GM12874 (cell line): Measurements from ENCODE around the gene OSBPL5.

Source experiments
- CTCF ChIP-seq: IDR thresholded peaks from 2 replicates; pipeline ENCODE4 v1.5.1; 2011; ENCODE audit warnings: low read depth, mild to moderate bottlenecking, control low read depth, low read length, moderate library complexity; ENCODE audit not compliant: insufficient read depth

OSBPL5 gene

GRCh38 chr11:3051196-3052108 lies 113.7 kb downstream of the OSBPL5 start:
- no peak for TF ChIP-seq CTCF

GRCh38 chr11:3050386-3051195 lies 114.5 kb downstream of the OSBPL5 start:
- TF ChIP-seq CTCF, result no peak

GRCh38 chr11:3049430-3050243 lies 115.5 kb downstream of the OSBPL5 start:
- TF ChIP-seq CTCF, result peak; percentile 42

- TF ChIP-seq CTCF, result no peak
These were observed 117.5 kb downstream of the OSBPL5 start for GRCh38 chr11:3047637-3048036.

- TF ChIP-seq CTCF, result no peak
These were observed 118.5 kb downstream of the OSBPL5 start for GRCh38 chr11:3046641-3047040.

- TF ChIP-seq CTCF, result no peak
These were observed 118.9 kb downstream of the OSBPL5 start for GRCh38 chr11:3046190-3046589.
